Endometrial microvascular endothelial cells (primary cell): Measurements from ENCODE around the gene TMA7B. TPM values are rescaled to one million over a fixed set of nuclear protein-coding genes. Genes with fewer than 3 reads are reported as not detected.
"Not testable (repeated sequence)": the region's sequence is repeated elsewhere in the genome, so short reads cannot be mapped to it uniquely, and the experiment has no call there.

Source experiments
- in situ Hi-C: cut with HindIII; loops from 2 replicates; pipeline ENCODE4 v1.10.0; 2017; ENCODE audit warnings: low sequenced_read_pairs, low pct_unique_long_range_greater_than_20kb; ENCODE audit errors: inconsistent ontology term
- total RNA-seq: library from RNA; depleted of rRNA; stranded (reverse); fragments of >200 nt; gene quantifications from one replicate; pipeline ENCODE4 v1.2.3, GENCODE V29; 2015; ENCODE audit errors: inconsistent ontology term

Gene TMA7B
- total RNA-seq, 1 donor from 2014 or later, result not detected

GRCh38 chr22:39947220-39948216 lies 12.7 kb upstream of the TMA7B start:
- in situ Hi-C loops, result no loop called here

DNA sequence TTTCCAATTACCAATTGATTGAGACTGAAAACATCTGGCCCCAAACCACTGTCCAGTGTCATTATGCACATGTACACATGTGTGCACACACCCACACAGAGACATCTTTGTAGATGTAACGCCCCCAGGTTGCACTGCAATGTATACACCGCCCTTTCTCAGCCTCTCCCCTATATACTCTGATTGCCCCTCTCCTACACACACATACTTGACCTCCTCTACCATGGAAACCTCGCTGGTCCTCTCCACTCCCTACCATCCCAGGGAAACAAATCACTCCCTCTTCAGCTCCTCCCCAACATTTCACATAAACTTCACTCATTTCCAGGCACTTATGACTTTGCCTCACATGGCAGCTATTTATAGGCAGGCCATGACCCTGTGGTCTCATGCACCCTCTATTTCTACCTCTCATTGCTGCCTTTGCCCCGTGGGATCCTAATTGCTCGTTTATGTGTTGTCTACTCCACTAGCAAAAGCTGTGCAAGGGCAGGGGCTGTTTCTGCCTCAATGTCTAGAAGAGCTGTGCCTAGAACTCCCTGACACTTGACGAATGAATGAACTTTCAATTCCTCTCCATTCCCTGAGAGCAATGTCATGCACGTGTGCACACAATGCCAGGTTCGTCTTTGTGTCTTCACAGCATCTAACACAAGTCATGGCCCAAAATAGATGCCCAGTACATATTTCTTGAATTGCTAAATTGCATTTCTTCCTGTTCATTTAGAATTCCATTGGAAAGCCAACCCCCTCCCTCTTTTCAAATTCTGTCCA lies 10.0 kb upstream of the TMA7B start:
- in situ Hi-C loops, result no loop called here

DNA sequence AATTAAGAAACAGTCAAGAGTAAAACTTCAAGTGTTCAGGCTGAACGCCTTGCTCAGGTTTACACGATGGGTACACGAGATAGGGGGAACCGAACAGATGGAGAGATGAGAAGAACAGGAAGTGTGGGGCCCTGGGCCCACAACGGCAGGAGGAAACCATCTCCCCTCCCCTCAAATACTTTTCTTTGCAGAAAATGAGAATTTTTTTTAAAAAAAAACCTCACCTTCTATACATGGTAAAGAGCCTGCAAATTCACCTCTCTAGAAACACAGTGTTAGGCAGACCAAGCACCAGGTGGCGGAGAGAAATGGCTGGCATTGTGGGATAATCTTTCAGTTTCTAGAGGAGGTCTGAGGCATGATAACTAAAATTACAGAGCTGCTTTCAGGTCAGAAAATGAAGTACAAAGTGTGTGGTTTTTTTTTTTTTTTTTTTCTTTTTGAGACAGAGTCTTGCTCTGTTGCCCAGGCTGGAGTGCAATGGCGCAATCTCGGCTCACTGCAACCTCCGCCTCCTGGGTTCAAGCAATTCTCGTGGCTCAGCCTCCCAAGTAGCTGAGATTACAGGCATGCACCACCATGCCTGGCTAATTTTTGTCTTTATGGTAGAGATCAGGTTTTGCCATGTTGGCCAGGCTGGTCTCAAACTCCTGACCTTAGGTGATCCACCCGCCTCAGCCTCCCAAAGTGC lies 8.4 kb upstream of the TMA7B start:
- in situ Hi-C loops, result not testable (repeated sequence)

DNA sequence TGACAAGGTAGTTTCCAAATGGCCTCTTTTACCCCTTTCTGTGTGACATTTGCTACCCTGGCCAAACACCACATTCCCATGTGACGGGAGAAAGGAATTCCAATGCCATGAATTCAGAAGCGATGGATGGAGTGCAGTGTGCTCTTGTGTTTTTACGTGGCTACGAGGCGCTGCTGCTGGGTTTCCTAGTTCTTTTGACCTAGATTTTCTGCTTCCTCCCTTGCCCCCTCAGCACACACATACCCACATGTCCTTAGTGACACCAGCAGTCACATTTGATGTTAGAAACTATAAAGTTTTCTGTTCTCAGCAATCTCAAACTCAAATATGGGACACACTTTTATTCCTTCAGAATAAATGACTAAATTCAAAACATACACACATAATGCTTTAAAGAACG lies 7.8 kb upstream of the TMA7B start:
- in situ Hi-C loops, result no loop called here

GRCh38 chr22:39953101-39953500 lies 7.1 kb upstream of the TMA7B start:
- in situ Hi-C loops, result no loop called here

DNA sequence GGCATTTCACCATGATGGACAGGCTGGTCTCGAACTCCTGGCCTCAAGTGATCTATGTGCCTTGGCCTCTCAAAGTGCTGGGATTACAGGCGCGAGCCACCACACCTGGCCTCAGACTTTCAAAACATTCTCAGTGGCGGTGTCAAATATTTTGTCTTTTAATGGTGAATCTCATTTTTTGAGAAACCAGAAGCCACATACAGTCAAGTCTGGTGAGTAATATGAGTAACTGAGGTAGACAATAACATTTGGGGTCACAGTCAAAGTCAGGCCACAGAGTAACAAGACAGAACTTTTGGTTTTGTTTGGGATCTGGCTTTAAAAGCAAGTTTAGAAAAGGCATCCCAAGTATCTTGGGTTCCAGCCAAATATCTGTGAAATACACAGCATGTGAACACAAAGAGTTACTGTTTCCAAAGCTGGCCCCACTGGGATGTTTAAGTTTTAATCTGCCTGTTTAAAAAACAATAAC lies 5.6 kb upstream of the TMA7B start:
- in situ Hi-C loops, result no loop called here

DNA sequence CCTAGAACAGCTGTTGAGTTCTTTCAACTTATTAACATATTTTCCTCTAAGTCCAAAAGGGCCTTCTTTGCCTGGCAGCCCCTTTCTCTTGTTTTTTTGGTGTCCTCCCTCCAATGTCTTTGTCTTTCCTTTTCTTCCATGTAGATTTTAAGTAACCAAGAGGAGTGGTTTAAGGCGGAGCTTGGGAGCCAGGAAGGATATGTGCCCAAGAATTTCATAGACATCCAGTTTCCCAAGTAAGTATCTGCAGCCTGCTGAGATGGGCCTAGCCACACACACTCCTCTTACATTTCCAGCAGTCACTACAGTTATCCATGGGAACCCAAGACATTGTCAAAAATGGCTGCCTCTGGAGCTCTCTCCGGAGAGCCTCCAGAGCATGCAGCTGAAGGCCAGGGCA lies 4.5 kb upstream of the TMA7B start:
- in situ Hi-C loops, result no loop called here

DNA sequence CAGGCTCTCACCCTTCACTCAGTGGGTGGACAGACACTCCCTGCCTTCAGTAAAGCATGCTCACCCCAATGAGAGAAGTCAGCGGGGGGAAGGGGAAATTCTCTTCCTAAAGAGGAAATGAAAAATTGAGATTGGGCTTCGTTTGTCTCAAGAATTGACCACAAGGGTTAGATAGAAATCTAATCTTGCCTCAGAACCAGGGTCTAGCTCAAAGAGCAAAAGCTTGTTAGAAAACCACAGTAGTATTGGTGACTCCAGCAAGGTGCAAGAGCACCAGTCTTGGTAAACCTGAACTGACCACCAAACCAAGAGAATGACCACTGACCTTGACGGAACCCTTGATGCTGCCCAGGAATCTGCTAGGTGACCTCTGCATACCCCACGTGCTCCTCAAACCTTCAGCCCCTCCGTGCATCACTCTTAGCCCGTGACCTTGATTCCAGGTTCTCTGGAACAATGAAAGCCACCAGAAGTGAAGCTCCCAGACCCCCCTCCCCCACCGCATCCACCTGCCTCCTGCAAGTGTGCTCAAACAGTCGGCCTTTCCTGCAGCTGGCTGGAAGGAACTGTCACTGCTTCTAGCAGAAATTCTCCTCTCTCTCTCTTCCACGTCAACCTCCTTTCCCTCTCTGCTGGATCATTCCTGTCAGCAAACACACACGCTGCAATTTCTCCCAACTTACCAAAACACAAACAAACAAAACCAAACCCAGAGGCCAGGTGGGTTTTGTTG lies 3.1 kb upstream of the TMA7B start:
- in situ Hi-C loops, result no loop called here

DNA sequence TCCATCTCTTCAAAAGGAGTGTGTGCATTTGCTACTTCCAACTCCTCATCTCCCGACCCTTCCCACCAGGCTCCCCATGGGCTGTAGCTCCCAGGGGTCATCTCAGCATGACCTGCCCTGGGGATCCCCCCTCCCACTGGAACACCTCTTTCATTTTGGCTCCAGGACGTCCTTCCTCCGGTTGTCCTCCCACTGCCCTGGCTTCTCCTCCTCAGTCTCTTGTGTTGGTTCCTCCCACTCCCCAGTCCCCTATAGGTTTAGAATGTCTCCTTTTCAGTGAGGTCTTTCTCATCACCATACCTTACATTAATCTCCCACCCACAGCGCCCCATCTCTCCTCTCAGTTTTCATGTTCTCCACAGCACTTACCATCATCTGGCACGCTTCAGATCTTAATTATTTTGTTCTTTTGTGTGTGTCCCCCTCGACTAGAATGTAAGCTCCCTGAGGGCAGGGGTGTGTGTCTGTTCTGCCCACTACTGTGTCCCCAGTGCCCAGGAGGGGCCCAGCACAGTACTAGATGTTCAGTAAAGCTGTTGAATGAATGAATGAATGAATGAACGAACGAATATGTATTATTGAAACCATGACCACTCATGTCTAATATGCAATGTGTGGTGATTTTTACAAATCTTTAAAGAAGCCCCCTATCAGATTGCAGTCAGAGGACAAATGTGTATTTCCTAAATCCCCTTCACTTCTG lies 2.0 kb upstream of the TMA7B start:
- in situ Hi-C loops, result no loop called here

- in situ Hi-C loops, result no loop called here
Measured at GRCh38 chr22:39958949-39959639, 1.1 kb upstream of the TMA7B start.

- in situ Hi-C loops, result no loop called here
Measured at GRCh38 chr22:39960791-39961746, 872 bp downstream of the TMA7B start.

DNA sequence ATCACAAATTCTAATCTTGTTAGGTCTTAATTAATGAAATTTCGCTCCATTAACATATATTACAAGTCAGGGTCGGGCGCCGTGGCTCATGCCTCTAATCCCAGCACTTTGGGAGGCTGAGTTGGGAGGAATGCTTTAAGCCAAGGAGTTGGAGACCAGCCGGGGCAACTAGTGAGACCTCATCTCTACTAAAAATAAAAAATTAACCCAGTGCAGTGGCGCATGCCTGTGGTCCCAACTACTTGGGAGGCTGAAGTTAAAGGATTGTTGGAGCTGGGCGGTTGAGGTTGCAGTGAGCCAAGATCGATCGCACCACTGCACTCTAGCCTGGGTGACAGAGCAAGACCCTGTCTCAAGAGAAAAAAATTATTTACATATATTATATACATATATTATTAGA lies 1.9 kb downstream of the TMA7B start:
- in situ Hi-C loops, result no loop called here

DNA sequence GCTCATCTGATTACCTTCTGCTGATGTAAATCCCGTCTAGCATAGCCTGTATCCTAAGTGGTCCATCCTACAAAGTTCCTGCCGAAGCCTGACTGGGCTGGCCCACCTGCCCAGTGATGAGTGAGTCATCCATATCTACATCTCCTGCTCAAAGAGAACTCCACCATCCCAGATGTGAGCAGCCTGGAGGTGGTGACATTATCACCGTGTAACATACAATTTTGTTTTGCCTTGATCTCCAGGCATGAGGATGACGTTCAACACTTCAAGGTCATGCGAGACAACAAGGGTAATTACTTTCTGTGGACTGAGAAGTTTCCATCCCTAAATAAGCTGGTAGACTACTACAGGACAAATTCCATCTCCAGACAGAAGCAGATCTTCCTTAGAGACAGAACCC lies 5.6 kb downstream of the TMA7B start:
- in situ Hi-C loops, result no loop called here

DNA sequence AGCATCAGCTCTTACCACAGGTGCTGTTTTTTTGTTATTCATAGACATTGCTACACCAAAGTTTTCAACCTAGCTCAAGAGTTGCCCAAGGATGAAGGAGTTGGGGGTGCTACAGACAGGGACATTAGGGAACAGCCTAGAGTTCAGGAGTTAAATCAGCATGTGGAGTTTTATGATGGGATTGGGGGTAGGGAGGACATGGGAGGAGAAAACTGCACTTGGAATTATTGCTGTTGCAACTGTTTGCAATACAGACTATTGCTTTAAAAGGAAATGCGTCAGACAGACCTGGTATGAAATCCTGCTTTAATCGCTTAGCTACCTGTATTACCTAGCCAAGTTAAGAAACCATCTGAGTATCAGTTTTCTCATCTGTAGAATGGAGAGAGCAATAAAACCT lies 6.3 kb downstream of the TMA7B start:
- in situ Hi-C loops, result no loop called here

- in situ Hi-C loops, result no loop called here
Measured at GRCh38 chr22:39967103-39967829, 7.1 kb downstream of the TMA7B start.
